PC-9 (cell line): ENCODE data around the gene SFSWAP. TPM values are rescaled to one million over a fixed set of nuclear protein-coding genes. Genes with fewer than 3 reads are reported as not detected.

Experiments
- BruUV-seq: library from RNA; stranded (reverse); fragments of 400-500 nt; replicated peaks from 2 replicates; lab custom pipeline; 2021; lab: Mats Ljungman, UMichigan
- CTCF ChIA-PET: fragments of 300-600 bp; sonication (Branson Sonifier 250); formaldehyde crosslinking; loops from one replicate; lab custom pipeline; 2022; ENCODE audit warnings: antibody characterized with exemption; lab: Charles Lee
- POLR2A ChIA-PET: fragments of 300-600 bp; sonication (Branson Sonifier 250); formaldehyde crosslinking; loops from one replicate; lab custom pipeline; 2022; ENCODE audit warnings: antibody characterized with exemption; ENCODE audit not compliant: unreplicated experiment; lab: Charles Lee
- DNase-seq, 2 experiments: peaks; one replicate each; pipeline versions ENCODE4 v3.0.0 to v3.0.0-alpha.2; 2015 to 2022; ENCODE audit warnings: mixed read lengths in 1 of 2
- H2AFZ ChIP-seq: fragments of 200-600 bp; sonication (generic); 2 replicates; pipeline ENCODE4 v1.8.1; 2017; ENCODE audit warnings: antibody characterized with exemption
- H3F3A ChIP-seq: fragments of 200-600 bp; sonication (generic); 2 replicates; pipeline ENCODE4 v1.8.1; 2017; ENCODE audit warnings: antibody characterized with exemption, mild to moderate bottlenecking, low read depth; ENCODE audit not compliant: insufficient read depth
- H3K27ac ChIP-seq: fragments of 200-600 bp; sonication (generic); 2 replicates; pipeline ENCODE4 v1.6.1; 2016; ENCODE audit warnings: mixed run types
- H3K27me3 ChIP-seq: fragments of 200-600 bp; sonication (generic); 2 replicates; pipeline ENCODE4 v1.6.1; 2016; ENCODE audit warnings: low read depth, mixed run types; ENCODE audit not compliant: insufficient read depth
- H3K36me3 ChIP-seq: fragments of 200-600 bp; sonication (generic); 2 replicates; pipeline ENCODE4 v1.6.1; 2016; ENCODE audit warnings: low read depth, mixed run types
- H3K4me1 ChIP-seq: fragments of 200-600 bp; sonication (generic); replicated peaks from 2 replicates; pipeline ENCODE4 v1.6.1; 2016; ENCODE audit warnings: mixed run types; ENCODE audit not compliant: insufficient read depth
- H3K4me2 ChIP-seq: fragments of 200-600 bp; sonication (generic); 2 replicates; pipeline ENCODE4 v1.6.1; 2017; ENCODE audit warnings: mixed run types
- H3K4me3 ChIP-seq: fragments of 200-600 bp; sonication (generic); 2 replicates; pipeline ENCODE4 v1.6.1; 2016; ENCODE audit warnings: mixed run types
- H3K79me2 ChIP-seq: fragments of 200-600 bp; sonication (generic); 2 replicates; pipeline ENCODE4 v1.6.1; 2017; ENCODE audit warnings: low read depth, mixed run types
- H3K9me2 ChIP-seq: fragments of 200-600 bp; sonication (generic); 2 replicates; pipeline ENCODE4 v1.8.1; 2017; ENCODE audit warnings: mild to moderate bottlenecking; ENCODE audit not compliant: insufficient read depth
- H3K9me3 ChIP-seq: fragments of 200-600 bp; sonication (generic); 2 replicates; pipeline ENCODE4 v1.8.1; 2016; ENCODE audit warnings: low read depth; ENCODE audit not compliant: insufficient read depth
- H4K20me1 ChIP-seq: fragments of 200-600 bp; sonication (generic); 2 replicates; pipeline ENCODE4 v1.8.1; 2017; ENCODE audit not compliant: insufficient read depth
- EZH2 ChIP-seq: fragments of 200-600 bp; sonication (generic); IDR thresholded peaks from 2 replicates; pipeline ENCODE4 v1.8.0; 2017; ENCODE audit warnings: antibody characterized with exemption, low read depth
- intact Hi-C: fragments of 100-400 bp; cut with micrococcal nuclease; formaldehyde crosslinking; loops from one replicate; pipeline ENCODE4 v1.10.0; 2022; ENCODE audit not compliant: unreplicated experiment
- total RNA-seq: library from RNA; stranded (reverse); gene quantifications from 2 replicates; pipeline ENCODE4 v1.2.3, GENCODE V29; 2021
- TF ChIP-seq, protein P1 (sequence below): fragments of 200-600 bp; sonication (generic); conservative IDR thresholded peaks from 2 replicates; pipeline ENCODE4 v1.6.1; 2017; ENCODE audit warnings: mixed run types, antibody characterized with exemption, mild to moderate bottlenecking, moderate library complexity

Gene SFSWAP
- total RNA-seq, 1 experiment from 2014 or later: 40.7 TPM

DNA sequence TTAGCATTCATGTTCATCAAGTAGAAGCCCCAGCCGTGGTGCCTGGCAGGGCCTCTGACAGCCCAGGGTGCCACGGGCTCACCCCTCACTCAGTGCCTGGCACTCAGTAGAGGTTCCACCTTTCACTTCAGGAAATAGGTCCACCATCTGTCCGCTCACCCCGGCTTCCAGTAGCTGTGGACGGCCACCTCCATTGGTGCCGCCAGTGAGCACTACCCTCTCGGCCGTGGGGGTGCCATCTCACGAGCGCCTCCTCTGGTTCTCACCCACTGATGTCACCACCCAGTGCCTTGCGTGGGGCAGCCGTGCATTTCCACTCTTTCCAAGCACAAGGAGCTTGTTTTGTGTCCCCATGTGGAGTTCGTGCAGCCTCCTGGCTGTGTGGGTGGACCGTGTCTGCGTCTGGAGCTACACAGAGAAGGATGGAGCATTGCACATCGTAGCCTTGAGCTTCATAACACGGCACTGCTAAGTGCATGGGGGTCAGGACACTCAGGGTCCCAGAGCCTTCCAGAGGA lies 76.3 kb downstream of the SFSWAP start:
- TF ChIP-seq, protein P1, sequence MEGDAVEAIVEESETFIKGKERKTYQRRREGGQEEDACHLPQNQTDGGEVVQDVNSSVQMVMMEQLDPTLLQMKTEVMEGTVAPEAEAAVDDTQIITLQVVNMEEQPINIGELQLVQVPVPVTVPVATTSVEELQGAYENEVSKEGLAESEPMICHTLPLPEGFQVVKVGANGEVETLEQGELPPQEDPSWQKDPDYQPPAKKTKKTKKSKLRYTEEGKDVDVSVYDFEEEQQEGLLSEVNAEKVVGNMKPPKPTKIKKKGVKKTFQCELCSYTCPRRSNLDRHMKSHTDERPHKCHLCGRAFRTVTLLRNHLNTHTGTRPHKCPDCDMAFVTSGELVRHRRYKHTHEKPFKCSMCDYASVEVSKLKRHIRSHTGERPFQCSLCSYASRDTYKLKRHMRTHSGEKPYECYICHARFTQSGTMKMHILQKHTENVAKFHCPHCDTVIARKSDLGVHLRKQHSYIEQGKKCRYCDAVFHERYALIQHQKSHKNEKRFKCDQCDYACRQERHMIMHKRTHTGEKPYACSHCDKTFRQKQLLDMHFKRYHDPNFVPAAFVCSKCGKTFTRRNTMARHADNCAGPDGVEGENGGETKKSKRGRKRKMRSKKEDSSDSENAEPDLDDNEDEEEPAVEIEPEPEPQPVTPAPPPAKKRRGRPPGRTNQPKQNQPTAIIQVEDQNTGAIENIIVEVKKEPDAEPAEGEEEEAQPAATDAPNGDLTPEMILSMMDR: no peak
- no peak for TF ChIP-seq EZH2
- H3K9me3 ChIP-seq: no peaks in the 10 kb centered on the region
- CTCF ChIA-PET: no interaction called here
- H3K9me2 ChIP-seq: no peaks in the 10 kb centered on the region
- intact Hi-C loops: no loop called here
- H3K4me2 ChIP-seq: no peak overlapping the region
- H2AFZ ChIP-seq: no peak overlapping the region
- H3K4me1 ChIP-seq: peaks cover 27% of the 10 kb centered on the region
- no peak for DNase-seq
- POLR2A ChIA-PET: no interaction called here
- no peak overlapping the region for H3K27ac ChIP-seq
- peaks cover 19% of the 10 kb centered on the region for H3K36me3 ChIP-seq
- peaks cover 34% of the 10 kb centered on the region for H3F3A ChIP-seq
- H3K79me2 ChIP-seq: no peaks in the 10 kb centered on the region
- no peak overlapping the region for H3K4me3 ChIP-seq
- H3K27me3 ChIP-seq: no peaks in the 10 kb centered on the region
- no peaks in the 10 kb centered on the region for H4K20me1 ChIP-seq
- BruUV-seq: no TSS peak

DNA sequence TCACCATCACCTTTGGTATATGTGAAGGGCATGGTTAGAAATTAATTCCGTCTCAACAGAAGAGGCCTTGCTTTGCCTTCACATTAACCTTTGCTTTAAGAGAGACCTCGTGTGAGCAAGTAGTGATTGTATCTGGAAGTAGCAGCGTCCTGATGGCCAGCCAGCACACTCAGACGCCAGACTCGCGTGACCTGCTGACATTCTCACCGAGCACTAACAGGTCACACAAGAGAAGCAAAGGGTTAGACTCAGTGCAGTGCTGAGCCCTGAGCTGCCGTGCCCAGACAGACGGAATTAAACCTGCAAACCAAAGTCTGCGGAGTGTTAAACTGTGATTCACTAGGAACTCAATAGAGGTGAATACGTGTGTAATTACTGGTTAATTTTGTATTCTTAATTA lies 77.2 kb downstream of the SFSWAP start:
- ChIA-PET POLR2A (no interaction called here), CTCF (no interaction called here)
- Histone ChIP-seq H3K4me1 (peaks cover 19% of the 10 kb centered on the region), H3K9me2 (no peaks in the 10 kb centered on the region), H4K20me1 (no peaks in the 10 kb centered on the region), H3F3A (peaks cover 28% of the 10 kb centered on the region), H3K27ac (no peak overlapping the region), H3K4me2 (no peak overlapping the region), H3K79me2 (no peaks in the 10 kb centered on the region), H3K36me3 (peaks cover 19% of the 10 kb centered on the region), H2AFZ (no peak overlapping the region), H3K27me3 (no peaks in the 10 kb centered on the region), H3K9me3 (no peaks in the 10 kb centered on the region), H3K4me3 (no peak overlapping the region)
- no peak for DNase-seq
- BruUV-seq: no TSS peak
- intact Hi-C loops: no loop called here
- TF ChIP-seq, protein P1: no peak
- TF ChIP-seq EZH2: no peak

DNA sequence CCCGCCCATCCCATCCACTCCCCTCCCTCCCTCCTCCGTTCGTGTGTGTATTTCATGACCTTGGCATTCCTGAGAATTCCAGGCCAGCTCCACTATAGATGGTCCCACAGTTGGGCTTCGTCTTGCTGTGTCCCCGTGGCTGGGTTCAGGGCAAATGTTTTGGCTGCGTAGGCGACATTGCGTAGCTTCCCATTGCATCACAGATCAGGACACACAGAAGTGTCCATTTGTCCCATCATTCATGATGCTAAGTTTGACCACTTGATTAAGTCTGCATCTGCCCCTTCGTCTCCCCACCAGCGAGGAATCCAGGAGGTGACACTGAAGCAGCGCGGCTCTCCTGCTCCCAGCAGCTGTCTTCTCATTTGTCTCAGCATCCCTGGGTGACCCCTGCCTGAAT lies 78.7 kb downstream of the SFSWAP start:
- Histone ChIP-seq H3K4me2 (no peak overlapping the region), H3K4me1 (peaks cover 5% of the 10 kb centered on the region), H4K20me1 (no peaks in the 10 kb centered on the region), H3K79me2 (no peaks in the 10 kb centered on the region), H3K36me3 (peaks cover 19% of the 10 kb centered on the region), H3K27me3 (no peaks in the 10 kb centered on the region), H3K4me3 (no peak overlapping the region), H3K9me2 (no peaks in the 10 kb centered on the region), H2AFZ (no peak overlapping the region), H3K9me3 (no peaks in the 10 kb centered on the region), H3F3A (peaks cover 14% of the 10 kb centered on the region), H3K27ac (no peak overlapping the region)
- TF ChIP-seq EZH2: no peak
- TF ChIP-seq, protein P1: no peak
- intact Hi-C loops: no loop called here
- no TSS peak for BruUV-seq
- CTCF ChIA-PET: no interaction called here
- no peak for DNase-seq
- POLR2A ChIA-PET: no interaction called here
